ENCODE results near the gene PRDM5.
"Not testable (repeated sequence)": the region's sequence is repeated elsewhere in the genome, so short reads cannot be mapped to it uniquely, and the experiment has no call there.

Gene PRDM5

GRCh38 chr4:120648336-120648735, 274.2 kb downstream of the PRDM5 start:
- not testable (repeated sequence) for DNase-seq (ENCODE audit: low read depth, low spot score)
